SK-N-SH (cell line): ENCODE measurements around the gene POU4F1. TPM values are rescaled to one million over a fixed set of nuclear protein-coding genes. Genes with fewer than 3 reads are reported as not detected.

Experiments used
- EP300 ChIP-seq, 2 experiments: IDR thresholded peaks; 2 replicates each; pipeline versions ENCODE4 v1.4.0 to v1.6.1; 2012; ENCODE audit warnings: borderline replicate concordance in 1 of 2, low read depth in 1 of 2, low read length in 1 of 2
- FOSL2 ChIP-seq: IDR thresholded peaks from 2 replicates; pipeline ENCODE4 v1.4.0; 2012; ENCODE audit warnings: low read depth, mild to moderate bottlenecking, moderate library complexity, borderline replicate concordance
- GABPA ChIP-seq: IDR thresholded peaks from 2 replicates; pipeline ENCODE4 v1.4.0; 2012; ENCODE audit warnings: low read depth, mild to moderate bottlenecking
- GATA2 ChIP-seq: sonication (generic); formaldehyde crosslinking; IDR thresholded peaks from 2 replicates; pipeline ENCODE4 v1.5.0; 2020; ENCODE audit warnings: mild to moderate bottlenecking, missing genetic modification reagents
- RFX5 ChIP-seq: IDR thresholded peaks from 2 replicates; pipeline ENCODE4 v1.6.1; 2012; ENCODE audit warnings: mild to moderate bottlenecking, improper control_type of control experiment, low read length
- polyA plus RNA-seq, 3 experiments: library from polyadenylated mRNA; depleted of rRNA; stranded (reverse); fragments of >200 nt; gene quantifications; 2 replicates each; pipeline ENCODE4 v1.2.3, GENCODE V29; 2012
- TF ChIP-seq, protein P1 (sequence below): IDR thresholded peaks from 2 replicates; pipeline ENCODE4 v1.4.0; 2012; ENCODE audit warnings: low read depth, borderline replicate concordance
- TF ChIP-seq, protein P2 (sequence below): IDR thresholded peaks from 2 replicates; pipeline ENCODE4 v1.4.0; 2012; ENCODE audit warnings: low read depth
- TF ChIP-seq, protein P3 (sequence below): IDR thresholded peaks from 2 replicates; pipeline ENCODE4; 2012

POU4F1 gene
- polyA plus RNA-seq, 1 of the 3 experiments (the other 2 are of a cell fraction), result not detected

DNA sequence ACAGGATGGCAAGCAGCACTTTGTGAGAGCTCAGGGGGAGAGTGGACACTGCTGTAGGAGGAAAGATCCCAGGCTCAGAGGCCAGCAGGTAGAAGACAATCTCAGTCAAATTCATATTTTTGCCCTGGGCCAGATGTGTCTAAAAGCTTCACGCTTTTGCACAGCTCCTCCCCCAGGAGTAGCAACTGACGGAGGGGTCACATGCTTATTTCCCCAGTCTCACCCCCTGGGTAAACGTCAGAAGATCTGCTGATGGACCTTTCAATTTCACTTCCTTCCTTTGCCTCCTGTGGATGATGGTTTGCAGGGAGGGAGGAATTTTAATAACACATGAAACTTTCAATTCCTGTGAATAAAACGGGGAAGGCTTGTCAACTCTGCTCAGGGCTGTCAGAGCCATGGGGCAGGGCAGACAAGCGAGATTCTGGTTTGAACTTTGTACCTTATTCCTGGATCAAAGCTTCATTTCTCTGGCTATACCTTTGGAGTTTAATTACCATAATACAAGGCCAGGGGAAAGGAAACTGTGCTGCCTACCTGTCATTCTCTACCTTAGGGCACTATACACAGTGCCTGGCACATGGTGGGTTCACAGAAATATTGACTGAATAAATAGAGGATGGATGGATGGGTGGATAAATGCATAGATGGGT lies 41.0 kb downstream of the POU4F1 start (continued):
- TF ChIP-seq GABPA (no peak), FOSL2 (no peak), EP300 (IDR thresholded peaks at IDR 0.05; ENCODE audit: borderline replicate concordance in 1 of 2, low read depth in 1 of 2, low read length in 1 of 2) (no peak), GATA2 (CRISPR knock-in tag) (no peak), RFX5 (no peak)
- TF ChIP-seq, protein P1, sequence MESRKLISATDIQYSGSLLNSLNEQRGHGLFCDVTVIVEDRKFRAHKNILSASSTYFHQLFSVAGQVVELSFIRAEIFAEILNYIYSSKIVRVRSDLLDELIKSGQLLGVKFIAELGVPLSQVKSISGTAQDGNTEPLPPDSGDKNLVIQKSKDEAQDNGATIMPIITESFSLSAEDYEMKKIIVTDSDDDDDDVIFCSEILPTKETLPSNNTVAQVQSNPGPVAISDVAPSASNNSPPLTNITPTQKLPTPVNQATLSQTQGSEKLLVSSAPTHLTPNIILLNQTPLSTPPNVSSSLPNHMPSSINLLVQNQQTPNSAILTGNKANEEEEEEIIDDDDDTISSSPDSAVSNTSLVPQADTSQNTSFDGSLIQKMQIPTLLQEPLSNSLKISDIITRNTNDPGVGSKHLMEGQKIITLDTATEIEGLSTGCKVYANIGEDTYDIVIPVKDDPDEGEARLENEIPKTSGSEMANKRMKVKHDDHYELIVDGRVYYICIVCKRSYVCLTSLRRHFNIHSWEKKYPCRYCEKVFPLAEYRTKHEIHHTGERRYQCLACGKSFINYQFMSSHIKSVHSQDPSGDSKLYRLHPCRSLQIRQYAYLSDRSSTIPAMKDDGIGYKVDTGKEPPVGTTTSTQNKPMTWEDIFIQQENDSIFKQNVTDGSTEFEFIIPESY, result no peak
- TF ChIP-seq, protein P2, sequence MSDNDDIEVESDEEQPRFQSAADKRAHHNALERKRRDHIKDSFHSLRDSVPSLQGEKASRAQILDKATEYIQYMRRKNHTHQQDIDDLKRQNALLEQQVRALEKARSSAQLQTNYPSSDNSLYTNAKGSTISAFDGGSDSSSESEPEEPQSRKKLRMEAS, result no peak
- TF ChIP-seq, protein P3, sequence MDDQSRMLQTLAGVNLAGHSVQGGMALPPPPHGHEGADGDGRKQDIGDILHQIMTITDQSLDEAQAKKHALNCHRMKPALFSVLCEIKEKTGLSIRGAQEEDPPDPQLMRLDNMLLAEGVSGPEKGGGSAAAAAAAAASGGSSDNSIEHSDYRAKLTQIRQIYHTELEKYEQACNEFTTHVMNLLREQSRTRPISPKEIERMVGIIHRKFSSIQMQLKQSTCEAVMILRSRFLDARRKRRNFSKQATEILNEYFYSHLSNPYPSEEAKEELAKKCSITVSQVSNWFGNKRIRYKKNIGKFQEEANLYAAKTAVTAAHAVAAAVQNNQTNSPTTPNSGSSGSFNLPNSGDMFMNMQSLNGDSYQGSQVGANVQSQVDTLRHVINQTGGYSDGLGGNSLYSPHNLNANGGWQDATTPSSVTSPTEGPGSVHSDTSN, result no peak
- TF ChIP-seq, all 33 proteins: peak for 0

Other genes with a start within 250 kb of the POU4F1 start
- 1.8 and 2.6 TPM in 2 replicates for gene OBI1, start 55.6 kb upstream of the POU4F1 start, polyA plus RNA-seq (2012; rRNA removed)